CD4-positive, alpha-beta T cell treated with Interleukin-15 for 4 hours (primary cell): Measurements from ENCODE around the gene CZIB.
A peak's percentile ranks its signal among the peaks of the same experiment; 100 is the strongest.
"Not testable (repeated sequence)": the region's sequence is repeated elsewhere in the genome, so short reads cannot be mapped to it uniquely, and the experiment has no call there.

ENCODE experiments used
- DNase-seq: peaks from one replicate; pipeline ENCODE4 v3.0.0-alpha.2; 2020; ENCODE audit warnings: low spot score

Gene CZIB

GRCh38 chr1:53188099-53188498, 32.3 kb downstream of the CZIB start:
- DNase-seq, result no peak

- DNase-seq, result no peak
Observed at GRCh38 chr1:53187401-53187800, 33.0 kb downstream of the CZIB start.

- no peak for DNase-seq
Observed at GRCh38 chr1:53186533-53186932, 33.9 kb downstream of the CZIB start.

GRCh38 chr1:53185955-53186297, 34.5 kb downstream of the CZIB start:
- not testable (repeated sequence) for DNase-seq

- DNase-seq, result no peak
Observed at GRCh38 chr1:53183095-53183990, 37.1 kb downstream of the CZIB start.

- no peak for DNase-seq
Observed at GRCh38 chr1:53182716-53183094, 37.7 kb downstream of the CZIB start.

GRCh38 chr1:53182111-53182593, 38.3 kb downstream of the CZIB start:
- DNase-seq, result peak; percentile 83

GRCh38 chr1:53180951-53181350, 39.5 kb downstream of the CZIB start:
- DNase-seq, result no peak

GRCh38 chr1:53180226-53180625, 40.2 kb downstream of the CZIB start:
- no peak for DNase-seq

- no peak for DNase-seq
Observed at GRCh38 chr1:53176452-53177208, 43.8 kb downstream of the CZIB start.

- no peak for DNase-seq
Observed at GRCh38 chr1:53174971-53175913, 45.2 kb downstream of the CZIB start.

- DNase-seq, result no peak
Observed at GRCh38 chr1:53172426-53173128, 47.9 kb downstream of the CZIB start.

GRCh38 chr1:53166912-53167311, 53.5 kb downstream of the CZIB start:
- no peak for DNase-seq

- no peak for DNase-seq
Observed at GRCh38 chr1:53166366-53166765, 54.1 kb downstream of the CZIB start.

GRCh38 chr1:53165408-53165961, 54.9 kb downstream of the CZIB start:
- no peak for DNase-seq
